HG02798 (cell line): Measurements from ENCODE around the gene SH3TC1.

Experiments used
- ATAC-seq: cut with Tn5 transposase; IDR thresholded peaks from one replicate; pipeline ENCODE4 v1.9.1; 2021; ENCODE audit warnings: mild to moderate bottlenecking; ENCODE audit not compliant: unreplicated experiment, poor library complexity

SH3TC1 gene

GRCh38 chr4:8282134-8282641 is 83.1 kb downstream of the SH3TC1 start:
- no peak for ATAC-seq

GRCh38 chr4:8282742-8283141 is 83.7 kb downstream of the SH3TC1 start:
- no peak for ATAC-seq

- ATAC-seq = no peak
Measured at GRCh38 chr4:8283161-8283560, 84.1 kb downstream of the SH3TC1 start.

- no peak for ATAC-seq
Measured at GRCh38 chr4:8283631-8284121, 84.6 kb downstream of the SH3TC1 start.

- no peak for ATAC-seq
Measured at GRCh38 chr4:8284391-8284790, 85.3 kb downstream of the SH3TC1 start.

GRCh38 chr4:8285143-8285975 is 86.3 kb downstream of the SH3TC1 start:
- ATAC-seq = no peak

GRCh38 chr4:8285976-8286718 is 87.1 kb downstream of the SH3TC1 start:
- no peak for ATAC-seq

GRCh38 chr4:8286719-8287342 is 87.7 kb downstream of the SH3TC1 start:
- no peak for ATAC-seq

GRCh38 chr4:8287343-8288280 is 88.5 kb downstream of the SH3TC1 start:
- ATAC-seq = no peak

- ATAC-seq = no peak
Measured at GRCh38 chr4:8289151-8289750, 90.2 kb downstream of the SH3TC1 start.

- no peak for ATAC-seq
Measured at GRCh38 chr4:8289956-8290700, 91.0 kb downstream of the SH3TC1 start.

- no peak for ATAC-seq
Measured at GRCh38 chr4:8290701-8290970, 91.5 kb downstream of the SH3TC1 start.
